GM04504 (cell line): Measurements from ENCODE around the gene PPP2R3B.

Experiments used
- DNase-seq: peaks from one replicate; pipeline ENCODE4 v3.0.0-alpha.2; 2012; ENCODE audit warnings: low read depth

Gene PPP2R3B

DNA sequence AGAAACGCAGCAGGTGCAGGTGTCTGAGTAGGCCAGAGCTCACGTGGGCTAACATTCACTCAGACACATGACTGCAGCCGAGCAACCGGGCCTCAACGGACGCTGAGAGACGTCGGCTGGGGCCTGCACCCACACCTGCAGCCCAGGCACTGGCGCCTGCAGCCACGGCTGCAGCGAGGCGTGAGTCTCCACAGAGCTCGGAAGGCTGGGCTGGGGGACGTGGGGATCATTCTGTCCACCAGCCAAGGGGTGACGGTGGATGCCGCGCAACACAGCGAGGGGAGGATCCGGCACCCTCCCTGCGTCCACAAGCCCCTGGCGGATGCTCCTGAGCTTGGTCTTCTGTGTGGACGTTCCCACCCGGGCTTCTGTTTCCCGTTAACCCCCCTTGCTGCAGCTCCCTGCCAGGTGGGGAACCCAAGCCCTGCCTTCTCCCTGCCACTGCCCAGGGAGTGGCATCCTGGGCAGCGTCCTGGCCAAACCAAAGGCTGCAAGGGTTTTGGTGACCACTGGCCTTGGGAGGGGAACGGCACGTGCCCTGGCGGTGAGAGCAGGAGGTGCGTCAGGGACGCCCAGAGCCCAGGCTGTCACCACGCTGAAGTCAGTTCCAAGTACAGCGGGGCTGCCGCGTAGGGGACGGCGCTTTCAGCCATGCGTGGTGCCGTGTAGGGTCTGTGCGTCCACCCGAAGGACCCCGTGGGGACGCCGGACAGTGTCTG lies 16.3 kb downstream of the PPP2R3B start:
- no peak for DNase-seq

DNA sequence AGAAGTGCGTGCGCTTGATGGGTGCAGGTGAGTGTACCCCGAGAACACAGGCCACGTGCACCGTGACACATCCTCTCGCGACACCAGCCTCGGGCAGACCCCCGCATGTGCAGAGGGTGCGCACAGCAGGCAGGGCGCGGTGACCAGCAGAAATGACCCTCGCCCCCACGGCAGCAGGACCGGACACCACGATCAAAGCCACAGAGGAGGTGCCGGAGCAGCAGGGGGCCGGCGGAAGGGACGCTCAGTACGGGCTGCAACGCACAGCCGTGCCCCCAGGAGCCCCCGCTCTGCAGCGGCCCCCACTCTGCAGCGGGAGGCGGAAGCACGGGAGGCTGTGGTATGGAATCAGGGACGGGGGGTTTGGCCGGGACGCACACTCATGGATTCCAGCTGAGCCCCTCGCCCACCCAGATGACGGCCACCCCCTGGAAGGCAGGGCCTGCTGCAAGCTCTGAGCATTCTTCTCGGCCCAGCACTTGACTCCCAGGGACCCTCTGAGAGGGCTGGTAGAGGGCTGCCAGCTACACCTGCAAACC lies 17.1 kb downstream of the PPP2R3B start:
- no peak for DNase-seq

DNA sequence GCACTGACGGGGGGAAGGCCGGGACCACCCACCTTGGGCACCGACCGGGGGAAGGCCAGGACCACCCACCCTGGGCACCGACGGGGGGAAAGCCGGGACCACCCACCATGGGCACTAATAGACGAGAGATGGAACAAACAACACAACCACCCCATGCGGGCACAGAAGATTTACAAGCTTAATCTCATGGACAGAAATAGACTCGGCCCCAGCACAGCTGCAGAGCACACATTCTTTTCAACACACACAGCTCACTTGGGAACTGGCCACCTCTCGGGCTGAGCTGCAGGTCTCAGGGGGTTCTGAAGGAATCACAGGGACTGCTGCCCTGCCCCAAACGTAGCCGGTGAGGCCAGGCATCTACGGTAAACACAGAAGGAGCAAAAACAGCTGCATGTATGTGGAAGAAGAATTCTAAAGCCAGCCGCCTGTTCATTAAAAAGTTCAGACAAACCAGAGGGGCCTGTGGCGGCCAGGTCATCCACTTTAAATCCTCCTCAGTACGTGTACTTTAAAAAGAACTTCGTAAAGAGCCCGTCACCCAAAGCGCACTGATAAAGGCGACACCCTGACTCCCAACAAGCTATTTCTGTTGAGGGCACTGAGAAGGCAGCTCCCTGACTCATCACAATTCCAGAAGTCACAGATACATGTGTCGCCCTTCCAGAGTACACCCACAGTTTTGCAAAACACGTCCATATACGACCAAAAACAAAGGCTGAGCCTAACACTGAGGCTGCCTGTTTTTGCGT lies 17.7 kb downstream of the PPP2R3B start:
- DNase-seq, result no peak

DNA sequence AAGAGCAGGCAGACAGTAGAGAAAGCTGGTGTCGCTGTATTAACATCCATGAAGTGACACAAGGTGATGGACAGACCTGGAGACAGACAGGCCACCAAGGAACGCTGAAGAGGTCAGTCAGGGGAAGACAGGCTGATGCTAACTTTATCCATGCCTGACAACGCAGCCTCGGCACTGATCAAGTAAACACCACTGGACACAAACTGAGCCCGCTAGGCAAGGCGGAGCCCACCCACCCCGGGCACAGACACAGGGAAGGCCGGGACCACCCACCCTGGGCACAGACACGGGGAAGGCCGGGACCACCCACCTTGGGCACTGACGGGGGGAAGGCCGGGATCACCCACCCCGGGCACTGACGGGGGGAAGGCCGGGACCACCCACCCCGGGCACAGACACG lies 18.8 kb downstream of the PPP2R3B start:
- no peak for DNase-seq

DNA sequence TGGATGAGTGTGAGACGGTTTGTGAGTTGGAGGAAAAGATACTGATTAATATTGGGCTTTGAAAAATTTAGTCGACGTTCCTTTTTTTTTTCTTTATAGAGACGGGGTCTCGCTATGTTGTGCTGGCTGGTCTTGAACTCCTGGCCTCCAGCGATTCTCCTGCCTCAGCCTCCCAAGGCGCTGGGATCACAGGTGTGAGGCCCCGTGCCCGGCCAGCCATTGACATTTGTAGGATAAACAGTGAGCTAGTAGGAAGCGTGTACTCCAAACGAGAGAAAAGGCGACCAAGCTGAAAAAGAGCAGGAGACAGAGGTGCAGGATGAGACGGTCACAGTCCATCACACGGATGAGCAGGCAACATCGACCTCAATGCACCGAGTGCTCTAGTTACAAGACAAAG lies 19.4 kb downstream of the PPP2R3B start:
- no peak for DNase-seq

DNA sequence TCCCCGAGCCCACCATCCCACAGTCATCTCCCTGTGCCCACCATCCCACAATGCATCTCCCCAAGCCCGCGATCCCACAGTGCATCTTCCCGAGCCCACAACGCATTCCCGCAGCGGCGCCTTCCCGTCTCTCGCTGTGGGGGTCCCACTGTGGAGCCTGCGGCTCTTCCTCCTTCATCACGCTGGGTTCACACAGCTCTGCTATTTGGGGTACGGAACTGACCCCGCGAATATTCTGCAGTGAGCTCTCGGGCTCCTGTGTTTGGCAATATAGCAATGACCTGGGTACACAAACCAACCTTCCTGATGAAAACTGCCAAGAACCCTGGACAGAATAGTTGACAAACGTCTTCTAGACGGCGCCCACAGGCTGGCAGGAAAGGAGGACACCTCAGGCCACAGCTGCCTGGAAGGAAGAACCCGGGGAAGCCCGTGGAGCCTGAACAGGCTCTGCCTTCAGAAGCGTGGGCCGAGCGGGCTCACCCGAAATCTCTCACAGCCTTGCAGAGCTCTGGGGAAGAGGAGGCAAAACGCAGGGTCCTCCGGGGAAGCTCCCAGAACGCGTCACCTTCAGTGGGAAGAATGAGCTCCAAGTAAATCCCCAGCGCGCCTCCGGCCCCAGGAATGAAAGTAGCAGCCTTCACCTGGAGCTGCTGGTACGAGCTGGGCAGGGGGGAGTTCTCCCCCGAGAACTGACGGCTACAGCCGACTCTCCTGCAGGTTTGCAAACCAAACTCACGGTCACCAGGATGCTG lies 22.9 kb downstream of the PPP2R3B start:
- no peak for DNase-seq

DNA sequence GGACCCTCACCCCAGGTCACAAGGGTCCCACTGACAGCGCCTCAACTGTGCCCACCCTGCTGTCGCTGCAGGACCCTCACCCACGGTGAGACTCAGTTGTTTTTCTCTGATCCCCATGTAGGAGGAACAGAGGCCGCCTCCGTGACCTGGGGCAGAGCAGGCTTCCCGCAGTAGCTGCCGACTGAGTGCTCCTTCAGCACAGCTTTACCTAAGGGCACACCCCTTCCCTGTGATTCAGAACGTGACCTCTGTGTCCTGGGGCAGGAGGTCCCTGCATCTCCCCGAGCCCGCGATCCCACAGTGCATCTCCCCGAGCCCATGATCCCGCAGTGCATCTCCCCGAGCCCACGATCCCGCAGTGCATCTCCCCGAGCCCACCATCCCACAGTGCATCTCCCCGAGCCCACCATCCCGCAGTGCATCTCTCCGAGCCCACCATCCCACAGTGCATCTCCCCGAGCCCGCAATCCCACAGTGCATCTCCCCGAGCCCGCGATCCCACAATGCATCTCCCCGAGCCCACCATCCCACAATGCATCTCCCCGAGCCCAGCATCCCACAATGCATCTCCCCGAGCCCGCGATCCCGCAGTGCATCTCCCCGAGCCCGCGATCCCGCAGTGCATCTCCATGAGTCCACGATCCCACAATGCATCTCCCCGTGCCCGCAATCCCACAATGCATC lies 23.6 kb downstream of the PPP2R3B start:
- no peak for DNase-seq

DNA sequence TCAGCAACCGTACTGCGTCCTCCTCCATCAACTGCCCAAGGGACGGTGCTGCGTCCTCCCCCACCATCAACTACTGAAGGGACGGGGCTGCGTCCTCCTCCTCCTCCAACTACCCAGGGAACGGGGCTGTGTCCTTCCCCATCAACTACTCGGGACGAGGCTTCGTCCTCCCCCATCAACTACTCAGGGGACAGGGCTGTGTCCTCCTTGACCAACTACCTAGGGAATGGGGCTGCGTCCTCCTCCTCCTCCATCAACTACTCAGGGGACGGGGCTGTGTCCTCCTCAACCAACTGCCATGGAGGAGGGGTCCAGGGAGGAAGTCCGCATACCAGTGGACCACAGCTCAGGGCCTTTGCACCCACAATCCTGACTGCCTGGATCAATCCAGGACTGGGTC lies 24.4 kb downstream of the PPP2R3B start:
- no peak for DNase-seq

DNA sequence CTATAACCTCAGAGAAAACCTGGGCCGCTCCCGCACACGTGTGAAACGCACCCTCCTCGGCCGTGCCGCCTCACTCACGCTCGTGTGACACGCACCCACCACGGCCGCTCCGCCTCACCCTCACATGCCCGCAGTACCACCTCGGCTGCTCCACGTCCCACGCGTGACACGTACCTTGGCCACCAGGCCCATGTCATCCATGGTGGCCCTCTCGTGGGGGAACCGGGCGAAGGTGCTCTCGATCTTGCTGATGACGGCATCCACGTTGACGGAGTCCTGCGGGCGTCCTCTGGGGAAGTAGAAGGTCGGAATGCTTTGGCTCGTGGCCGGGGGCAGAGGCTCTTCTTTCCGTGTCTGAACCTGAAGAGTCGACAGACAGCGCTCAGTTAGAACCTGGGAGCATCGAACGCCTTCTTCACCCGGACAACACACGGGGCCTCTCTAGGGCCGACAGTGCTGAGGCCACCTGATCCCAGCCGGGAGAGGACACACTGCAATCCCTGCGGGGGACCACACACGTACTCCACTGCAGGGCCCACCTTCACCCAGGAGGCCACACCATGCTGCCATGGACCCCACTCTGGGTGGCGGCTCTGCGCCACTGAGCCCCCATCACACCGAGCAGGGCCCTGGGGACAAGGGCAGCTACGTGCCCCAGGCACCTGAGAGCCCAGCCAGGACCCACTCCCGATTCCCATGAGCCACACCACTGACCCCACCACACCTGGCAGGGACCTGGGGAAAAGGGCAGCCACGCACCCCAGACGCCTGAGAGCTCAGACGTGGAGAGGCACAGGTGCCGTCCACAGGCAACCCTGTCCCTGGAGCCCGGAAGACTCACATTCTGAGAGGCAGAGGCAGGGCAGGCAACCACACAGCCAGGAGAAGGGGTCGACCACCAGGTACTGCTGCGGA lies 25.2 kb downstream of the PPP2R3B start:
- DNase-seq, result no peak

DNA sequence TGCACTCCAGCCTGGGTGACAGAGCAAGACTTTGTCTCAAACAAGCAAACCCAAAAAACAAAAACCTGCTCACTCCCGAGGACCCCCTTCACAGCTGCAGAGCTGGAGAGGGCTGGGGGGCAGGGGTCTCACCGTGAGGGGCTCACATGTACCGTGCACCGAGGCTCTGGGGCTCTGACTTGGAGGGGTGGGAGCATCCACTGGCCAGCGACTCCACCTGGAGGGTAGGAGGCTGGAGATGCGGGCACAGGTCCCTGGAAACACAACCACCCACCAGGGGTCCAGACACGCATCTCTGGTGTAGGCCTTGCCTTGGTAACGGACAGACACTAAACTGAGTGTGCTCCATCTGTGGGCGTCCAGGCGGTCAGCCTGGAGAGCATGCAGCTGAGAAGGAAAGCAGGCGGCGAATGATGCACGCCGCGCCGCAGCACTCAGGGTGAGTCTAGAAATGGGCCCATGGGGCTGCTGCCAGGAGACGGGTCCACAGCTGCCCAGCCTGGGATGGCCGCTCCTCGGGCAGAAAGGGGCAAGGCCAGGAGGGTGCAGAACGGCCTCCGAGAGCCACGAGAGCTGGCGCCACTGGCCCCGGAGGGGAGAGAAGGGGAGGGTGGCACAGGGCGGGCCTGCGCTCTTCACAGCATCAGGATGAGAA lies 26.1 kb downstream of the PPP2R3B start:
- no peak for DNase-seq

DNA sequence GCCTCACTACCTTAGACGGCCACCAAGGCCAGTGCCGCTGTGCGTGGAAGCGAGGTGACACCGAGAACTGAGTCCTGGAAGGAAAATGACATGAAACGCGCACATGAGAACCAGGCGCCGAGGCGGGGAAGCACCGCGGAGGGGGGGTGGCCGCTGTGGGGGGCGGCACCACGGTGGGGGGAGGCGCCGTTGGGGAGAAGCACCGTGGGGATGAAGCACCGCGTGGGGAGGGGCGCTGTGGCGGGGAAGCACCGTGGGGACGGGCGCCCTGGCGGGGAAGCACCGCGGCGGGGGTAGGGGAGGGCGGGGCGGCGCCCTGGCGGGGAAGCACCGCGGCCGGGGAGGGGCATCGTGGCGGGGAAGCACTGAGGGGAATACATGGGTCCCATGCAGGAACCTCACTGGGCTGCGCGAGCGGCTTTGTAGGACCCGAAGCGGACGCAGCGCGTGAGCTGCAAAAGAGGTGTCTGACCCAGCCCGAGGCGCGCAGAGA lies 28.0 kb downstream of the PPP2R3B start:
- DNase-seq, result no peak

DNA sequence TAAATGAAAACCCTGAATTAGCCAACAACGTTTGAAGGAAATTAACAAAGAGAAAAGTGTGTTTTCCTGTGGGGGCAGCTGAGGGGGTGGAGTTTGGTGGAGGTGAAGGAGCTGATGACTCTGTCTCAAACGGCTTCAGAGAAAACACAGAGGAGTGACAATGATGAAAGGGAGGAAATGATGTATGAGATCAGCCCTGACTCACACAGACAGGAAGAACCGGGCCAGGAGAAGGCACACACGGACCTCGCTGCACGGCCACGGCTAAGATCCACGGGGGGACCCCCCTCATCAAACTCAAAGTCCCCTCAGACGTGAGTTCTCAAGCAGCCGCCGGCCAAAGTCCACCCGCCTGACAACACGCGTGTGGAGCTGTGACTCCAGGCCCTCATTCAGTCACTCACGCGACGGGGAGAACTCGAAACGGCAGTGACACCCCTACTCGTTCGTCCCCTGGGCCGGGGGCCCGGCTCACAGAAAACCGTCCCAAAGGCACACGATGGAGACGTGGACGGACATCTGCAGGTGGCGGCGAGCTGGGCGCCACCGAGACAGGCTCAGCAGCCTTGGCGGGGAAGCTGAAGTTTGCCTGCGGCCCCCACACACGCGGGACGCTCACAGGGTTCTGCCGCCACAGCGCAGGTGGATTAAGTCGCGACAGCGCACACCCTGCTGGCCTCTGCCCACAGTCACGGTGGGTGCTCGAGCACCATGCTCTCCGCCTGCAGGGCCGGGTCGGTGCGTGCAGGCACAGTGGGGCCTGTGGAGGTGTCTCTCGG lies 28.8 kb downstream of the PPP2R3B start:
- DNase-seq, result no peak

DNA sequence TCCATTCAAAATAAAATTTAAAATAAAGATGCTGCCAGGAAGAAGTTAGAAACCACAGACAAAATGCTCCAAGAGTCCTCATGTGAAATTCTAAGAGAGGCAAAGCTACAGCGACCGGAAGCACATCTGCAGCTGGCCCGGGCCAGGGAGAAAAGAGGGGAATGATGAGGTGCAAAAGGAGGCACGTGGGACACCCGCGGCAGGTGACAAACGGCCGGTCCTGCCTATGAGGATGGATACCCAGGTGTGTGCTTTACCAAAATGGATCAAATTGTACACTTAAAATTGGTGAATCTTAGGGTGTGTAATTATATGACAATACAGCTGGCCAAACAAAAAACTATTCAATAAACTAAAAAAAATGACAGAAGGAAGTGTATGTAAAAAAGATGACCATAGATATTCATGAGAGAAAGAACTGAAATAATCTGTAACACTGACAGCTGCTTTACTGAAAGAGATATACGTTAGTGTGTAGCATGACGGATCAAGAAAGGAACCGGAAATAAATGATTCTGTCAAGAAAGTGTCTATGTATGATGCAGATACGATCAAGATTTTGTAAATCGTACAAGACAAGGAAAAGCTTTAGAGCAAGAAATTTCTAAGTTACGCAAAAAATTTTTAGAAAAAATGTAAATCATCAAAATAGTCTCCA lies 29.5 kb downstream of the PPP2R3B start:
- no peak for DNase-seq

DNA sequence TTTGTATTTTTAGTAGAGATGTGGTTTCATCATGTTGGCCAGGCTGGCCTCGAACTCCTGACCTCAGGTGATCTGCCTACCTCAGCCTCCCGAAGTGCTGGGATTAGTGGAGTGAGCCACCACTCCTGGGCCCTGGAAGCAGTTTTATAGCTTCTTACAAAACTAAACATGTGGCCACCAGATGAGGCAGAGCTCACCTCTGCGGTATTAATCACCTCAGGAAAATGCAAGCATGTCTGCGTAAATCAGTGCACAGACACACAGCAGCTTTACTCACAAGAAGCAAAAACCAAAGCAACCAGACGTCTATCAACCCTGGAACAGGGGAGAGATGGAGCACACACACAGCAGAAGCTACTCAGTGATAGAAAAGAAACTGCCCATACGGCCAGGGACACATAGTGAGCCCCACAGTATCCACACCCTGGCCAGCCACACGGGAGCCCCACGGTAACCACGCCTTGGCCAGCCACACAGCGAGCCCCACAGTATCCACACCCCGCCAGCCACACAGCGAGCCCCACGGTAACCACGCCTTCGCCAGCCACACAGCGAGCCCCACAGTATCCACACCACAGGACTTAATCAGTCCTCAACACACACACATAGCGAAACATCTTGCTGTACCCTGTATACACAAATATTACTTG lies 30.2 kb downstream of the PPP2R3B start:
- peak; percentile 55 for DNase-seq

DNA sequence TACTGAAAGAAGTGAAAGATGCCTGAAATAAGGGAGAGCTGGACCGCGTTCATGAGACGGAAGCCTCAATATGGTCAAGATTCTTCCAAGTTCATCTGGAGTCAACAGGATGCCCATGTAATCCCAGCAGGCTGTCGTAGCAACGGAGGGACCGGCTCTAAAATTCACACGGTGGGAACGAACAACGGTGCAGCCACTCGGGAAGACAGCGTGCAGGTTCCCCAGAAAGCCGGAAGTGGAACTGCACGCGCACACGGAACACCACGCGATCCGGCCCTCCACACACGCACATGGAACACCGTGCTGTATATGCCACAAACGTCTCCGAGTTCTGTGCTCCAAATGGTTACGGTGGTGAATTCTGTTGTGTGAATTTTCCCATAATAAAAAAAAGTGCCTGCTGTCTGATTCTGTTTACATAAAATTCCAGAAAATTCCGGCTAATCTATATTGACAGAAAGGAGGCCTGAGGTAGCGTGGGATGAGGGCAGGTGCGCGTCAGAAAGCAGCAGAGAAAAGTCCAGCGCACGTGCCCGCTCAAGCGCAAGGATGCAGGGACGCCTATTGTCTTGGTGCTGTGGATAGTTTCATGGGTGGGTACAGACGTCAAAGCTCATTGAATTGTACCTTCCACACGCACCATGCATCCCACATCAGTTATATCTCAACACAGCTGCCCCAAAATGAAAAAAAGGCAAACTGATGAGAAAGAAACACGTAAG lies 31.2 kb downstream of the PPP2R3B start:
- DNase-seq, result no peak

DNA sequence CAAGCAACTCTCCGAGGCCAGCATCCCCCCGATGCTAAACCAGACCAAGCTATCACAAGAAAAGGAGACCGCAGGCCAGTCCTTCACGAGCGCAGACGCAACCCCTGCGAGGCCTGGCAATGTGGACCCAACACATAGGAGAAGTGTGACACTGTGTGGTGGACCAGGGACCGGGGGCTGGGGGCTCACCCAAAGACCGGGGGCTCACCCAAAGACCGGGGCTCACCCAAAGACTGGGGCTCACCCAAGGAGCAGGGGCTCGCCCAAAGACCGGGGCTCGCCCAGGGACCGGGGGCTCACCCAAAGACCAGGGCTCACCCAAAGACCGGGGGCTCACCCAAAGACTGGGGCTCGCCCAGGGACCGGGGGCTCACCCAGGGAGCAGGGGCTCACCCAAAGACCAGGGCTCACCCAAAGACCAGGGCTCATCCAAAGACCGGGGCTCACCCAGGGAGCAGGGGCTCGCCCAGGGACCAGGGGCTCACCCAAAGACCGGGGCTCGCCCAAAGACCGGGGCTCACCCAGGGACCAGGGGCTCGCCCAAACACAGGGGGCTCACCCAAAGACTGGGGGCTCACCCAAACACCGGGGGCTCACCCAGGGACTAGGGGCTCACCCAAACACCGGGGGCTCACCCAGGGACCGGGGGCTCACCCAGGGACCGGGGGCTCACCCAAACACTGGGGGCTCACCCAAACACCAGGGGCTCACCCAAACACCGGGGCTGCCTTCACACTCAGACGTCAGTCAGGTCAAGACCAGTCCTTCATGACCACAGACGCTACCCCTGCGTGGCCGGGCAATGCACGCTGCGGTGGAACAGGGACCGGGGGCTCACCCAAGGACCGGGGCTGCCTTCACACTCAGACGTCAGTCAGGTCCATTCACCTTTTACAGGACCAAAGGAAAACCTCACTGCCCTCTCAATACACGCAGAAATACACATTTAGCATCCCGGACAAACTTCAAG lies 32.9 kb downstream of the PPP2R3B start:
- no peak for DNase-seq
